ENCODE measurements around the gene MLANA.

GRCh38 chr9:5893591-5894236 is 3.0 kb downstream of the MLANA start:
- TF ChIP-seq CTCF (IDR thresholded peaks at IDR 0.05) (no peak), POLR2A (IDR thresholded peaks at IDR 0.05) (no peak)

Data from breast epithelium (tissue), 3 donors.